Coronary artery (tissue), 2 donors: ENCODE measurements around the gene COPS2.

Experiments used
- DNase-seq: peaks from one replicate; pipeline ENCODE4 v3.0.0-alpha.2; 2017; ENCODE audit warnings: low spot score
- H3K27ac ChIP-seq, 2 donors: fragments of 200-600 bp; sonication (generic); one replicate each; pipeline ENCODE4 v1.5.1; 2016 to 2019
- H3K4me3 ChIP-seq: fragments of 200-600 bp; sonication (generic); 2 replicates; pipeline ENCODE4 v1.5.1; 2016; ENCODE audit warnings: mild to moderate bottlenecking, moderate library complexity
- TF ChIP-seq, protein P1 (sequence below): fragments of 200-600 bp; sonication (generic); IDR thresholded peaks from one replicate; pipeline ENCODE4 v1.5.1; 2019; ENCODE audit warnings: antibody characterized with exemption

Gene COPS2

DNA sequence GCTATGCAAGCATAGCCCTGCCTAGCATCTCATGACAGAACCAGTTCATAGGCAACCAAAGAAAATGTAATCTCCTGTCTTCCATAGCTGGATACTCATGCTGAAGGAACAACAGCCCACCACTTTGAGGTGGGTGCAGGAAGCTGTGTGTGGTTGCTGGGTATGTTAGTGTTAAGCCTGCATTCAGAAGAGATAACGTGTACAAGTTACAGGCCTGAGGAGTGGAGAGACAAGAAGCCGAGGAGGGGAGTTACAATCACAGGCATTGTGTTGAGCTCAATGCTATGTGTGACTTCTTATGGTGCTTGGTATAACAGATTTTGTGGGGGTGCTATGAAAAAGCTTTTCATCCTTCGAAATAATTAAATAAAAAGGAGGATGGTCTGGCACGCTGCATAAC is 66.4 kb downstream of the COPS2 start:
- H3K27ac ChIP-seq: no peak overlapping the region
- TF ChIP-seq, protein P1, sequence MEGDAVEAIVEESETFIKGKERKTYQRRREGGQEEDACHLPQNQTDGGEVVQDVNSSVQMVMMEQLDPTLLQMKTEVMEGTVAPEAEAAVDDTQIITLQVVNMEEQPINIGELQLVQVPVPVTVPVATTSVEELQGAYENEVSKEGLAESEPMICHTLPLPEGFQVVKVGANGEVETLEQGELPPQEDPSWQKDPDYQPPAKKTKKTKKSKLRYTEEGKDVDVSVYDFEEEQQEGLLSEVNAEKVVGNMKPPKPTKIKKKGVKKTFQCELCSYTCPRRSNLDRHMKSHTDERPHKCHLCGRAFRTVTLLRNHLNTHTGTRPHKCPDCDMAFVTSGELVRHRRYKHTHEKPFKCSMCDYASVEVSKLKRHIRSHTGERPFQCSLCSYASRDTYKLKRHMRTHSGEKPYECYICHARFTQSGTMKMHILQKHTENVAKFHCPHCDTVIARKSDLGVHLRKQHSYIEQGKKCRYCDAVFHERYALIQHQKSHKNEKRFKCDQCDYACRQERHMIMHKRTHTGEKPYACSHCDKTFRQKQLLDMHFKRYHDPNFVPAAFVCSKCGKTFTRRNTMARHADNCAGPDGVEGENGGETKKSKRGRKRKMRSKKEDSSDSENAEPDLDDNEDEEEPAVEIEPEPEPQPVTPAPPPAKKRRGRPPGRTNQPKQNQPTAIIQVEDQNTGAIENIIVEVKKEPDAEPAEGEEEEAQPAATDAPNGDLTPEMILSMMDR: no peak
- no peak overlapping the region for H3K4me3 ChIP-seq
- no peak for DNase-seq

DNA sequence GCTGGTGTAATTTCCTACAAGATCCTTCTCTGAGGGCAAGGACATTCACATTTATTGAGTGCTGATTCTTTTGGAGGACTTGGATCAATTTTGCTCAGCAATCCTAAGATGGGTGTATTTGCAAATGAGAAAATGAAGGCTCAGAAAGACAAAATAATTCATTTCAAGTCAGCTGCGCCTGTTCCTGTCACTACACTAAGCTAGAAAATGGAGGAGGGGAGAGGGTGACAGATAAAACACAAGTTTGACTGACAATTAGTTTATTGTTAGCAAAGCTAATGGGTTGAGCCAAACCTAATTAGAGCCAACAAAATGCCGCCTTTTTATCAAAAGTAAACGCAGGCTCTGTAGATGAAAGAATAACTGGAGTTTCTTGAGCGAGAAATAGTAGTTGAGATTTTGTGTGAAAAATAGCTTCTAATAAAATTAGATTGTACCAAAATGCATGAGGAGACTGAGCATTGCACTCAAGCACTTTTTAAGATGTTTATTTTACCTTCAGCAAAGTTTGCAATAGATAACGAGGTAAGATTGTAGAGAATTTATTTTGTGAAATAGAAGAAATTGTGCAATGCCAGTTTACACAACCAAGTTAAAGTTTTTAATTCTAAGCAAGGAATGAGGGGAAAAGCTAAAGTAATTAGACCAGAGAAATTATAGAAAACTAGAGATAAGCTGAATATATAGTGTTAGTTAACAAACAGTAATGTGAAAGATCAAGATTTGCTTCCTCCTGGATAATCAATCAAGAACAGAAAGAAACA is 69.5 kb downstream of the COPS2 start:
- TF ChIP-seq, protein P1: no peak
- Histone ChIP-seq H3K27ac (no peak overlapping the region), H3K4me3 (no peak overlapping the region)
- DNase-seq: no peak

DNA sequence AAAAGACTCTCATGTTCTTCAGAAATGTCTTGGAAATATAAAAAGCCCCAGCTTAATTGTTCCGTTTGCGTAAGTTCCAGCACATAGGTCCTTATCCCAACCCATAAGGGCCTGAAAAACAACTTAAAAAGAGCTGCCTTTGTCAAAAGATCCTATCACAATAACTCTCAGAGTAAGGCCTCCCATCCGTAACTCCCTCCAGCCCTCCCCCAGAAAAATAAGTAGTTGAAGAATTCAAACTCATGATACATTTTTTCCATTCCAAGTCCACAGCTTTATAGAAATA is 71.2 kb downstream of the COPS2 start:
- TF ChIP-seq, protein P1: no peak
- Histone ChIP-seq H3K27ac (no peak overlapping the region), H3K4me3 (no peak overlapping the region)
- DNase-seq: no peak

DNA sequence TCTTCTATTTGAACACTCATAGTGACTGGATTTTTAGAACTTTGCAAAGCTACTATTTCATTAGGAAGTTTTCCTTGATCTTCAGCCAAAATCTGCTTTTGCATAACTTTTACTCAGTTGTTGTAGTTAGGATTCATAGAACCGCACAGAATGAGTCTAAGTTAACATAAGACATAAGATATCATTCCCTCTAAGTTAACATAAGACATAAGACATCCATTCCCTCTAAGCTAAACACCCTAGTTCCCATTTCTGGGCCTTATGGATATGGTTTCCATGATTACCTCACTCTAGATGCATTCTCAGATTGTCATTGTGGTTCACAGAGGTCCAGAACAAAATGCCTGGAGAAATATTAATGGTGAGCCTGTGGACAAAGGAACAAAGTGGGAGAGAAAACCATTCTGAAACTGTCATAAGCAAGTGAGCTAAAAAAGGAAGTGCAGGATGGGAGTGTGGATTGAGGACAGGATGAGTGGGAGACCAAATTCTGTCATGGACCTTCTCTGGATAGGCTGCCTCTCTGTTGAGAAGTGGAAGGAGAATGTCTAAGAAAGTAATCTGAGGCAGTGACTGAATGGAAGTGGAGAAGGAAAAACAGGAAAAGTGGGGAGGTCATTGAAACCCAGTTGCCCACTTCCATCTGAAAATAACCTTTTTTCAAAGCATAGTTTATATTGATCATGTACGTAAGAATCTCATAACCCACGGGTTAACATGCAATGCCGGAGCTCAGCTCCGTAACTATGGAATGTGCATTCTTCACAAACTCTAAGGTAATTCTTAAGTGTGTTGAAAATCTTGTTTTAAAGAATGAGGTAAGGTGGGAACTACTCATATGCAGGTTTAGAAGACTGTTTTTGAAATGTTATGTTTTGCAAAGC is 71.8 kb downstream of the COPS2 start:
- Histone ChIP-seq H3K4me3 (no peak overlapping the region), H3K27ac (no peak overlapping the region)
- no peak for DNase-seq
- TF ChIP-seq, protein P1: no peak

DNA sequence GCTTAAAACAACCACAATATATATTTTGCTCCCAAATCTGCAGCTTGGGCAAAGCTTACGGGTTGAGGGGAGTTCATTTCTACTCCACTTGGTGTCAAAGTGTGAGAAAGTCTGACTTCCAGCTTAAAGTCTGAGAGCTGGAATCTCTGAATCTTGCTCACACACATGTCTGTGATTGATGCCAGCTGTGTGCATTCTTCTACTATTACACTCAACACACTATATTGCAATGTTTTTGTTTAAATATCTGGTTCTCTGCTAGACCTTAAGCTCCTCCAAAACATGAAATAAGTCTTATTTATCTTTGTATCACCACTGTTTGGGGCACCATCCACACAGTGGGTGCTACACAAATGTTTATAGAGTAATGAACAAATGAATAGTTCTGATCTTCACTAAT is 72.4 kb downstream of the COPS2 start:
- no peak overlapping the region for H3K27ac ChIP-seq
- no peak for DNase-seq
- TF ChIP-seq, protein P1: no peak

DNA sequence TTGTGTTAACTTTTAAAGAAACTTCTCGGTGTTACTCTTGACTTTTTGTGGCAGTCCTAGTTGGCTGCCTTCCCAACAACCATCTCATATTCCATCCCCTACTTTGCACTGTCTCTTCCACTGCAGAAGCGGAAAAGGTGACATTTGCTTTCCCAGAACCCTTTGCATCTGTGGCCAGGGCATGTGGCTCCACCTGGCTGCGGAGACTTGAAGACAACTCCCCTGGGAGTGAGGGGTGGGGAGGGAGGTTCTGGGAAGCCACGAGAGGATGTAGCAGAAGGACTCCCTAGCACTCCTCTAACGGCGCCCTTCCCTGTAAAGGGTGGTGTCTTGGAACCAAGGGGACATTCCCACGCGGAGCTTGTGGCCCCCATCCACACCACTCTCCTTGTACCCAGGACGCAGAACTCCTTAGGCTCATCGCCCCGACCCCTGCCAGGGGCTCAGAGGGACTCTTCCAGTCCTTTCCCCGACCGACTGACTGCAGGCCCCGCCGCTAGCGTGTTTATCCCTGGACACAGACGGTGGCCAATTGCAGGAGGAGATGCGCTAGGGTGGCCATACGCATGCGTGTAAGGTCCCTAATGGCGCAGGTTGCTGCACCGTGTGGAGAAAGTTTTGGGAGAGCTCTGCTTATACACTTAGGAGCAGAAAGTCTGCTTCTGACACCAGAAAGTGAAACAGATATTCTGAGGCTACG is 75.9 kb downstream of the COPS2 start:
- TF ChIP-seq, protein P1: no peak
- H3K27ac ChIP-seq: no peak overlapping the region
- DNase-seq: no peak
- H3K4me3 ChIP-seq: no peak overlapping the region

More for the DNA sequence above, 72.4 kb downstream of the COPS2 start:
- H3K4me3 ChIP-seq: no peak overlapping the region
